ENCODE data around the gene KCNQ4. TPM values are rescaled to one million over a fixed set of nuclear protein-coding genes. Genes with fewer than 3 reads are reported as not detected.

Gene KCNQ4
- total and polyA plus RNA-seq, 10 of the 15 experiments (the other 5 are each of a cell fraction or from before 2014, with no cell fraction given), result 0.04 to 0.18 (median 0.08) TPM; not detected in 2

DNA sequence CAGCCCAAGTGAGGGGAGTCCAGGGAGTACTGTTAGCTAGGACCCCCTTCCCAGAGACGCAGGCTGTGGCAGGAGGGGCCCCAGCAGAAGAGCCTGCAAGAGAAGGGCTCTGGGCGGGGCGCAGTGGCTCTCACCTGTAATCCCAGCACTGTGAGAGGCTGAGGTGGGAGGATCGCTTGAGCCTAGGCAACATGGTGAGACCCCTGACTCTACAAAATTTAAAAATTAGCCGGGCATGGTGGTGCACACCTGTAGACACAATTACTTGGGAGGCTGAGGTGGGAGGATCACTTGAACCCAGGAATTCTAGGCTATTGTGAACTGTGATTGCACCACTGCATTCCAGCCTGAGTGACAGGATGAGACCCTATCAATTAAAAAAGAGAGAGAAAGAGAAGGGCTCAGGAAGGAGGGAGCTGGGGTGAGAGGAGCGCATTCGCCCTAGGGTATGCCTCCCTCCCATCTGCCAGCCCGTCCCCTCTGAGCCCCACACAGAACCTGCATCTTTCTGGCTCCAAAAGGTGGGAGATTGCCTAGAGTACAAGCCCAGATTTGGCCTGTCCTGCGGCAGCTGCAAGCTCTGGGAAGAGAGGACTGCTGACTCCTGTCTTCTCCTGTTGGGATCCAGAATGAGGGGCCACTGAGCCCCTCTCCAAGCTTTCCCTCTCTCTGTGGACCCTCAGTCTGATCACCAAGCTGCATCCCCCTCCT lies 3.6 kb downstream of the KCNQ4 start (continued):
- TF ChIP-seq, protein P1, sequence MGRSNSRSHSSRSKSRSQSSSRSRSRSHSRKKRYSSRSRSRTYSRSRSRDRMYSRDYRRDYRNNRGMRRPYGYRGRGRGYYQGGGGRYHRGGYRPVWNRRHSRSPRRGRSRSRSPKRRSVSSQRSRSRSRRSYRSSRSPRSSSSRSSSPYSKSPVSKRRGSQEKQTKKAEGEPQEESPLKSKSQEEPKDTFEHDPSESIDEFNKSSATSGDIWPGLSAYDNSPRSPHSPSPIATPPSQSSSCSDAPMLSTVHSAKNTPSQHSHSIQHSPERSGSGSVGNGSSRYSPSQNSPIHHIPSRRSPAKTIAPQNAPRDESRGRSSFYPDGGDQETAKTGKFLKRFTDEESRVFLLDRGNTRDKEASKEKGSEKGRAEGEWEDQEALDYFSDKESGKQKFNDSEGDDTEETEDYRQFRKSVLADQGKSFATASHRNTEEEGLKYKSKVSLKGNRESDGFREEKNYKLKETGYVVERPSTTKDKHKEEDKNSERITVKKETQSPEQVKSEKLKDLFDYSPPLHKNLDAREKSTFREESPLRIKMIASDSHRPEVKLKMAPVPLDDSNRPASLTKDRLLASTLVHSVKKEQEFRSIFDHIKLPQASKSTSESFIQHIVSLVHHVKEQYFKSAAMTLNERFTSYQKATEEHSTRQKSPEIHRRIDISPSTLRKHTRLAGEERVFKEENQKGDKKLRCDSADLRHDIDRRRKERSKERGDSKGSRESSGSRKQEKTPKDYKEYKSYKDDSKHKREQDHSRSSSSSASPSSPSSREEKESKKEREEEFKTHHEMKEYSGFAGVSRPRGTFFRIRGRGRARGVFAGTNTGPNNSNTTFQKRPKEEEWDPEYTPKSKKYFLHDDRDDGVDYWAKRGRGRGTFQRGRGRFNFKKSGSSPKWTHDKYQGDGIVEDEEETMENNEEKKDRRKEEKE (IDR thresholded peaks at IDR 0.05), result no peak
- no peak for TF ChIP-seq STAT3 (IDR thresholded peaks at IDR 0.05; ENCODE audit: low read depth, low read length)

DNA sequence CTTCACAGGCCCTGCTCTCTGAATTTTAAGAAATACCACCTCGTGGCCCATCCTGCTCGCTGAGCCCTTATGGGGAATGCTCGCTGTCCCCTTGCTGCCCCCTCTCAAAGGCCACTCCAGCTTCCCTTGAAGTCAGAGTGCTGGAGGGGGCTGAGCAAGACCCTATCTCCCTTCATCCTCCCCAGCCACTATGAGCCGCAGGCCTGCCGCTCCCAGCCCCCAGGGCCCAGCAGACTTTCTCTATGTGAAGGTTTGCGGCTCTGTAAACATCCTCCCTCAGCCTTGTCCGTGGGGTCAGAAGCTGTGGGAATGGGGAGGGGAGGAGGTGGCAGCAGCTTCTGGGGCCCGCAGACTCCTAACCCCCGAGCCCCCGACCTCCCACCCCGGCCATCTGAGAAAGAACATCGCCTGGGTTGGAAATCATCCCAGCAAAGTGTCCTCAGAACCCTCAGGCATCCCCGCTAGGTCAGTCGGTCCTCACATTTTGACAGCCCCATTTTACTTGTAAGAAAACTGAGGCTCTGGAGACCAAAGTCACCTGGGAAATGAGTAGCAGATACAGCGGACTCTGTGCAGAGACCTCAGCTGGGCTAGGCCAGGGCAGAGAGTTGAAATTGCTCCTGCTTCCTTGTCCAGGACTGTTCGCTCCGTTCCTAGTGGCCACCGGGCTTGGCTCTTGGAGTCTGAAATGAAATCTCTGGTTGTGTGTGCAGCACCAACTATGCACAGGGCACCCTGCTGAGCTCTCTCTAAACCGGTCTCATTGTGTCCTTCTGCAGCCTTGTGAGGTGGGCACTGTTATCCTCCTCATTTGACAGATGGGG lies 4.4 kb downstream of the KCNQ4 start:
- Histone ChIP-seq H3K4me3 (no peak overlapping the region), H3K4me2 (ENCODE audit: control insufficient read depth, insufficient read depth) (no peak overlapping the region), H3K4me1 (ENCODE audit: control insufficient read depth, insufficient read depth, low read length) (peaks cover 4% of the 10 kb centered on the region; the same call in 1 of the 2 replicates), H3K79me2 (ENCODE audit: control insufficient read depth, insufficient read depth, low read length) (no peaks in the 10 kb centered on the region), H3K27ac (ENCODE audit: control insufficient read depth, insufficient read depth) (no peak overlapping the region), H3K9me3 (replicated peaks; ENCODE audit: control insufficient read depth, insufficient read depth, low read length) (no peaks in the 10 kb centered on the region), H3K9ac (ENCODE audit: control insufficient read depth, insufficient read depth, low read length) (no peak overlapping the region), H3K27me3 (replicated peaks in 1 of 2; ENCODE audit: control insufficient read depth in 2 of 2, insufficient read depth in 2 of 2, low read length in 1 of 2) (peaks cover 3 to 4% of the 10 kb centered on the region in 2 experiments; a peak in 3 of 4 replicates), H3K36me3 (ENCODE audit: control insufficient read depth in 2 of 2, insufficient read depth in 2 of 2, low read length in 1 of 2) (no peaks in the 10 kb centered on the region), H4K20me1 (ENCODE audit: control insufficient read depth, insufficient read depth) (no peaks in the 10 kb centered on the region), H2AFZ (ENCODE audit: control insufficient read depth, low read depth, low read length) (no peak overlapping the region)
- ChIA-PET SMC1A (ENCODE audit: uncharacterized antibody, unreplicated experiment) (interaction anchor here (1.5 kb wide), 1 partner anchor 8 kb away, joined by 5 read pairs; no protein-coding TSS in a partner anchor), CTCF (interaction anchor here (0.6 to 1.9 kb wide), 3 partner anchors 13 to 41 kb away, joined by 4 to 7 read pairs (median 7); no protein-coding TSS in a partner anchor), RAD21 (ENCODE audit: unreplicated experiment) (no interaction called here), POLR2A (interaction anchor here (0.5 kb wide), 1 partner anchor 187 kb away, joined by 6 read pairs; no protein-coding TSS in a partner anchor)
- intact Hi-C loops (cut with micrococcal nuclease; ENCODE audit: unreplicated experiment), result no loop called here
- no TSS peak for BruUV-seq (replicated peaks)
- DNase-seq (ENCODE audit: low read depth, low spot score), result no peak
- ATAC-seq, result no peak
- WGBS (ENCODE audit: insufficient coverage, insufficient replicate concordance, low lambda C conversion rate, missing lambda C conversion rate), result 55% methylated on average over 19 of the region's 19 CpGs
- in situ Hi-C loops (cut with MboI), result no loop called here
- no peak for FAIRE-seq
- TF ChIP-seq, protein P2, sequence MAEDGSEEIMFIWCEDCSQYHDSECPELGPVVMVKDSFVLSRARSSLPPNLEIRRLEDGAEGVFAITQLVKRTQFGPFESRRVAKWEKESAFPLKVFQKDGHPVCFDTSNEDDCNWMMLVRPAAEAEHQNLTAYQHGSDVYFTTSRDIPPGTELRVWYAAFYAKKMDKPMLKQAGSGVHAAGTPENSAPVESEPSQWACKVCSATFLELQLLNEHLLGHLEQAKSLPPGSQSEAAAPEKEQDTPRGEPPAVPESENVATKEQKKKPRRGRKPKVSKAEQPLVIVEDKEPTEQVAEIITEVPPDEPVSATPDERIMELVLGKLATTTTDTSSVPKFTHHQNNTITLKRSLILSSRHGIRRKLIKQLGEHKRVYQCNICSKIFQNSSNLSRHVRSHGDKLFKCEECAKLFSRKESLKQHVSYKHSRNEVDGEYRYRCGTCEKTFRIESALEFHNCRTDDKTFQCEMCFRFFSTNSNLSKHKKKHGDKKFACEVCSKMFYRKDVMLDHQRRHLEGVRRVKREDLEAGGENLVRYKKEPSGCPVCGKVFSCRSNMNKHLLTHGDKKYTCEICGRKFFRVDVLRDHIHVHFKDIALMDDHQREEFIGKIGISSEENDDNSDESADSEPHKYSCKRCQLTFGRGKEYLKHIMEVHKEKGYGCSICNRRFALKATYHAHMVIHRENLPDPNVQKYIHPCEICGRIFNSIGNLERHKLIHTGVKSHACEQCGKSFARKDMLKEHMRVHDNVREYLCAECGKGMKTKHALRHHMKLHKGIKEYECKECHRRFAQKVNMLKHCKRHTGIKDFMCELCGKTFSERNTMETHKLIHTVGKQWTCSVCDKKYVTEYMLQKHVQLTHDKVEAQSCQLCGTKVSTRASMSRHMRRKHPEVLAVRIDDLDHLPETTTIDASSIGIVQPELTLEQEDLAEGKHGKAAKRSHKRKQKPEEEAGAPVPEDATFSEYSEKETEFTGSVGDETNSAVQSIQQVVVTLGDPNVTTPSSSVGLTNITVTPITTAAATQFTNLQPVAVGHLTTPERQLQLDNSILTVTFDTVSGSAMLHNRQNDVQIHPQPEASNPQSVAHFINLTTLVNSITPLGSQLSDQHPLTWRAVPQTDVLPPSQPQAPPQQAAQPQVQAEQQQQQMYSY (CRISPR knock-in tag; IDR thresholded peaks at IDR 0.05), result no peak
- TF ChIP-seq LARP7 (IDR thresholded peaks at IDR 0.05) (no peak), STAT3 (IDR thresholded peaks at IDR 0.05; ENCODE audit: low read depth, low read length) (no peak)
- TF ChIP-seq, protein P3, sequence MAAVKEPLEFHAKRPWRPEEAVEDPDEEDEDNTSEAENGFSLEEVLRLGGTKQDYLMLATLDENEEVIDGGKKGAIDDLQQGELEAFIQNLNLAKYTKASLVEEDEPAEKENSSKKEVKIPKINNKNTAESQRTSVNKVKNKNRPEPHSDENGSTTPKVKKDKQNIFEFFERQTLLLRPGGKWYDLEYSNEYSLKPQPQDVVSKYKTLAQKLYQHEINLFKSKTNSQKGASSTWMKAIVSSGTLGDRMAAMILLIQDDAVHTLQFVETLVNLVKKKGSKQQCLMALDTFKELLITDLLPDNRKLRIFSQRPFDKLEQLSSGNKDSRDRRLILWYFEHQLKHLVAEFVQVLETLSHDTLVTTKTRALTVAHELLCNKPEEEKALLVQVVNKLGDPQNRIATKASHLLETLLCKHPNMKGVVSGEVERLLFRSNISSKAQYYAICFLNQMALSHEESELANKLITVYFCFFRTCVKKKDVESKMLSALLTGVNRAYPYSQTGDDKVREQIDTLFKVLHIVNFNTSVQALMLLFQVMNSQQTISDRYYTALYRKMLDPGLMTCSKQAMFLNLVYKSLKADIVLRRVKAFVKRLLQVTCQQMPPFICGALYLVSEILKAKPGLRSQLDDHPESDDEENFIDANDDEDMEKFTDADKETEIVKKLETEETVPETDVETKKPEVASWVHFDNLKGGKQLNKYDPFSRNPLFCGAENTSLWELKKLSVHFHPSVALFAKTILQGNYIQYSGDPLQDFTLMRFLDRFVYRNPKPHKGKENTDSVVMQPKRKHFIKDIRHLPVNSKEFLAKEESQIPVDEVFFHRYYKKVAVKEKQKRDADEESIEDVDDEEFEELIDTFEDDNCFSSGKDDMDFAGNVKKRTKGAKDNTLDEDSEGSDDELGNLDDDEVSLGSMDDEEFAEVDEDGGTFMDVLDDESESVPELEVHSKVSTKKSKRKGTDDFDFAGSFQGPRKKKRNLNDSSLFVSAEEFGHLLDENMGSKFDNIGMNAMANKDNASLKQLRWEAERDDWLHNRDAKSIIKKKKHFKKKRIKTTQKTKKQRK (IDR thresholded peaks at IDR 0.05; ENCODE audit: low read depth, low read length), result no peak

All from GM12878 (cell line).